MCF 10A (cell line): ENCODE data around the gene LUZP4. TPM values are rescaled to one million over a fixed set of nuclear protein-coding genes. Genes with fewer than 3 reads are reported as not detected.

Experiments used
- Bru-seq: library from RNA; stranded (reverse); fragments of 400-500 nt; gene quantifications from one replicate; lab custom pipeline; 2021; lab: Mats Ljungman, UMichigan
- BruChase-seq, 2 experiments: library from RNA; stranded (reverse); fragments of 400-500 nt; gene quantifications; one replicate each; lab custom pipeline; 2021; lab: Mats Ljungman, UMichigan
- BruUV-seq: library from RNA; stranded (reverse); fragments of 400-500 nt; replicated peaks from 2 replicates; lab custom pipeline; 2021; lab: Mats Ljungman, UMichigan
- CTCF ChIA-PET: fragments of 300-600 bp; sonication (Branson Sonifier 250); formaldehyde crosslinking; extraction: SDS; loops from one replicate; lab custom pipeline; 2021; ENCODE audit warnings: antibody characterized with exemption, inconsistent platforms; lab: Yijun Ruan, JAX
- POLR2A ChIA-PET: fragments of 300-600, 350-650 bp; sonication (Branson Sonifier 250); formaldehyde crosslinking; extraction: SDS; loops from one replicate; lab custom pipeline; 2020; ENCODE audit warnings: antibody characterized with exemption, inconsistent platforms; lab: Yijun Ruan, JAX
- DNase-seq: peaks from one replicate; pipeline ENCODE4 v3.0.0-alpha.2; 2018; ENCODE audit not compliant: unreplicated experiment
- H3K27ac Mint-ChIP-seq: one replicate; pipeline ENCODE4 v1.8.0; 2022; ENCODE audit warnings: mild to moderate bottlenecking, low read depth, mixed read lengths; ENCODE audit not compliant: unreplicated experiment
- H3K27me3 Mint-ChIP-seq: one replicate; pipeline ENCODE4 v1.8.0; 2022; ENCODE audit warnings: mixed read lengths; ENCODE audit not compliant: insufficient read depth, unreplicated experiment
- H3K36me3 Mint-ChIP-seq: one replicate; pipeline ENCODE4 v1.8.0; 2022; ENCODE audit warnings: mild to moderate bottlenecking, moderate library complexity, mixed read lengths; ENCODE audit not compliant: insufficient read depth, unreplicated experiment
- H3K4me1 Mint-ChIP-seq: one replicate; pipeline ENCODE4 v1.8.0; 2022; ENCODE audit warnings: mixed read lengths; ENCODE audit not compliant: insufficient read depth, unreplicated experiment
- H3K4me3 Mint-ChIP-seq: one replicate; pipeline ENCODE4 v1.8.0; 2022; ENCODE audit warnings: mild to moderate bottlenecking, moderate library complexity, mixed read lengths; ENCODE audit not compliant: unreplicated experiment
- H3K9me3 Mint-ChIP-seq: one replicate; pipeline ENCODE4 v1.8.0; 2022; ENCODE audit warnings: mixed read lengths; ENCODE audit not compliant: unreplicated experiment
- intact Hi-C: fragments of 100-400 bp; cut with micrococcal nuclease; formaldehyde crosslinking; loops from 2 replicates; pipeline ENCODE4 v1.14.1; 2022
- long read RNA-seq: library from polyadenylated mRNA; stranded (forward); transcript quantifications from one replicate; pipeline ENCODE4 v2.0.0, GENCODE V29; 2022
- total RNA-seq: library from RNA; stranded (reverse); gene quantifications from 2 replicates; pipeline ENCODE4 v1.2.3, GENCODE V29; 2022
- TF ChIP-seq, protein P1 (sequence below): fragments of 200-600 bp; IDR thresholded peaks from one replicate; pipeline ENCODE4 v1.8.0; 2022; ENCODE audit warnings: antibody characterized with exemption, mild to moderate bottlenecking; ENCODE audit not compliant: unreplicated experiment

The LUZP4 gene, protein sequence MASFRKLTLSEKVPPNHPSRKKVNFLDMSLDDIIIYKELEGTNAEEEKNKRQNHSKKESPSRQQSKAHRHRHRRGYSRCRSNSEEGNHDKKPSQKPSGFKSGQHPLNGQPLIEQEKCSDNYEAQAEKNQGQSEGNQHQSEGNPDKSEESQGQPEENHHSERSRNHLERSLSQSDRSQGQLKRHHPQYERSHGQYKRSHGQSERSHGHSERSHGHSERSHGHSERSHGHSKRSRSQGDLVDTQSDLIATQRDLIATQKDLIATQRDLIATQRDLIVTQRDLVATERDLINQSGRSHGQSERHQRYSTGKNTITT
- not detected in 2 replicates for total RNA-seq
- not detected for Bru-seq, nascent RNA
- BruChase-seq, experiment 1, labeled RNA remaining after a 6-hour chase = not detected
- not detected for BruChase-seq, experiment 2, labeled RNA remaining after a 2-hour chase
- long read RNA-seq = 0 reads

GRCh38 chrX:115289465-115289864 is at the start of gene LUZP4:
Gene LUZP4, plus strand, starts transcription at chrX:115289715. Its CDS starts 45 bp downstream, at chrX:115289760.
- BruUV-seq = no TSS peak
- H3K4me3 Mint-ChIP-seq = no peak within 1 kb of the TSS
- DNase-seq = no peak
- TF ChIP-seq, protein P1, sequence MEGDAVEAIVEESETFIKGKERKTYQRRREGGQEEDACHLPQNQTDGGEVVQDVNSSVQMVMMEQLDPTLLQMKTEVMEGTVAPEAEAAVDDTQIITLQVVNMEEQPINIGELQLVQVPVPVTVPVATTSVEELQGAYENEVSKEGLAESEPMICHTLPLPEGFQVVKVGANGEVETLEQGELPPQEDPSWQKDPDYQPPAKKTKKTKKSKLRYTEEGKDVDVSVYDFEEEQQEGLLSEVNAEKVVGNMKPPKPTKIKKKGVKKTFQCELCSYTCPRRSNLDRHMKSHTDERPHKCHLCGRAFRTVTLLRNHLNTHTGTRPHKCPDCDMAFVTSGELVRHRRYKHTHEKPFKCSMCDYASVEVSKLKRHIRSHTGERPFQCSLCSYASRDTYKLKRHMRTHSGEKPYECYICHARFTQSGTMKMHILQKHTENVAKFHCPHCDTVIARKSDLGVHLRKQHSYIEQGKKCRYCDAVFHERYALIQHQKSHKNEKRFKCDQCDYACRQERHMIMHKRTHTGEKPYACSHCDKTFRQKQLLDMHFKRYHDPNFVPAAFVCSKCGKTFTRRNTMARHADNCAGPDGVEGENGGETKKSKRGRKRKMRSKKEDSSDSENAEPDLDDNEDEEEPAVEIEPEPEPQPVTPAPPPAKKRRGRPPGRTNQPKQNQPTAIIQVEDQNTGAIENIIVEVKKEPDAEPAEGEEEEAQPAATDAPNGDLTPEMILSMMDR = no peak
- no peaks in the 10 kb centered on the region for H3K36me3 Mint-ChIP-seq
- no peaks in the 10 kb centered on the region for H3K4me1 Mint-ChIP-seq
- CTCF ChIA-PET = no interaction called here
- POLR2A ChIA-PET = no interaction called here
- H3K27me3 Mint-ChIP-seq = peaks cover 82% of the 10 kb centered on the region
- intact Hi-C loops = no loop called here
- no peak within 1 kb of the TSS for H3K27ac Mint-ChIP-seq
- H3K9me3 Mint-ChIP-seq = peaks cover 14% of the 10 kb centered on the region

DNA sequence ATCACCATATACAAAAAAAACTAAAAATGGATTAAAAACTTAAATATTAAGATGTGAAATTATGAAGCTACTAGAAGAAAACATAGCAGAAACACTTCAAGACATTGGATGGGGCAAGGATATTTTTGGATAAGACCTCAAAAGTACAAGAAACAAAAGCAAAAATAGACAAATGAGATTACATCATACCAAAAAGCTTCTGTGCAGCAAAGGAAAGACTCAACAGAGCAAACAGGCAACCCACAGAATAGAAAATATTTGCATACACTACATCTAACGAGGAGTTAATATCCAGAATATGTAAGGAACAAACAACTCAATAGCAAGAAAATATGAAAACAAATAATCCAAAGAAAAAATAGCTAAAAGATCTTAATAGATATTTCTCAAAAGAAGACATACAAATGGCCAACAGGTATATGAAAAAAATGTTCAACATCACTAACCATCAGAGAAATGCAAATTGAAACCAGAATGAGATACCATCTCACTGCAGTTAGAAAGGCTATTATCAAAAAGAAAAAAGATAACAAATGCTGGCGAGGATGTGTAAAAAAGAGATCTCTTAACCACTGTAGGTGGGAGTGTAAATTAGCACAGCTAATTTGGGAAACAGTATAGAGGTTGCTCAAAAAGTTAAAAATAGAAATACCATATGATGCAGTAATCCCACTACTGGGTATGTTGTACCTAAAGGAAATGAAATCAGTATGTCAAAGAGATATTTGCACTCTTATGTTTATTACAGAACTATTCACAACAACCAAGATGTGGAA is 37.9 kb upstream of the LUZP4 start:
- Mint-ChIP-seq H3K27ac (no peak overlapping the region), H3K9me3 (no peaks in the 10 kb centered on the region), H3K27me3 (peaks cover 83% of the 10 kb centered on the region), H3K36me3 (no peaks in the 10 kb centered on the region), H3K4me3 (no peak overlapping the region), H3K4me1 (no peaks in the 10 kb centered on the region)
- intact Hi-C loops = no loop called here
- DNase-seq = no peak
- CTCF ChIA-PET = no interaction called here
- no TSS peak for BruUV-seq
- TF ChIP-seq, protein P1 = no peak
- POLR2A ChIA-PET = interaction anchor here (0.7 kb wide), 1 partner anchor 8 kb away, joined by 3 read pairs; no protein-coding TSS in a partner anchor

DNA sequence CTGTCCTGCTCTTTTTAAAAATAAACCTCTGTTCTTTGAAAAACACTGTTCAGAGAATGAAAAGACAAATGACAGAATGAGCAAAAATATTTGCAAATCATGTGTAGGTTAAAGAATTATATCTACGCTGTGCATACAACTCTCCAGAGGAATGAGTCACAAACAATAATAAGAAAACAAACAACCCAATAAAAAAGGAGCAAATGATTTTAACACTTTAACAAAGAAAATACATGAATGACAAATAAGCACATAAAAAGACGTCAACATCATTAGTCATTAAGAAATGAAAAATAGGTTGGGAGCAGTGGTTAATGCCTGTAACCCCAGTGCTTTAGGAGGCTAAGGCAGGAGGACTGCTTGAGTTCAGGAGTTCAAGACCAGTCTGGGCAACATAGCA is 34.5 kb upstream of the LUZP4 start:
- H3K27me3 Mint-ChIP-seq = peaks cover 98% of the 10 kb centered on the region
- TF ChIP-seq, protein P1 = no peak
- no TSS peak for BruUV-seq
- no peaks in the 10 kb centered on the region for H3K4me1 Mint-ChIP-seq
- no peaks in the 10 kb centered on the region for H3K36me3 Mint-ChIP-seq
- ChIA-PET POLR2A (no interaction called here), CTCF (no interaction called here)
- no peaks in the 10 kb centered on the region for H3K9me3 Mint-ChIP-seq
- intact Hi-C loops = no loop called here
- H3K27ac Mint-ChIP-seq = no peak overlapping the region
- no peak for DNase-seq
- H3K4me3 Mint-ChIP-seq = no peak overlapping the region

DNA sequence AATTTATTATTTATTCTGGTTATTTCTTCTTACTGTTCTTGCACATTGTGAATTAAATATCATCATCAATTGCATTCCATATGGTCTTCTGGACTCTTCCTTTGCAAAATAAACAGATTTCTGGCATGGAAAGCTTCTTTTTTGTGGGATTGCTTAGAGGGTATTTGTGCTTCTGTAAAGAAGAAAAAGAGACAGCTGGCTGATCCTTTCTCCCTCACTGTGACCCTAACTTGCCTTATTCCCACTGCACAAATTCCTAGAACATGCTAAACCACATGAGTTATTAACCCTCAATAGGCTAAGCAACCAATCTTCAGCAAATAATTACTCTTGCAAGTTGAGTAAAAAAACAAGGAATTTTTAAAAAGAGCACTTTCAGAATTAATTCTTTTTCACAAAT is 31.8 kb upstream of the LUZP4 start:
- H3K9me3 Mint-ChIP-seq = no peaks in the 10 kb centered on the region
- H3K4me1 Mint-ChIP-seq = no peaks in the 10 kb centered on the region
- no peak overlapping the region for H3K4me3 Mint-ChIP-seq
- intact Hi-C loops = no loop called here
- no peak overlapping the region for H3K27ac Mint-ChIP-seq
- H3K36me3 Mint-ChIP-seq = no peaks in the 10 kb centered on the region
- no peak for DNase-seq
- H3K27me3 Mint-ChIP-seq = peaks cover 84% of the 10 kb centered on the region
- BruUV-seq = no TSS peak
- ChIA-PET POLR2A (no interaction called here), CTCF (interaction anchor here (0.5 kb wide), 1 partner anchor 75 kb away, joined by 3 read pairs; no protein-coding TSS in a partner anchor)
- TF ChIP-seq, protein P1 = no peak
